Neuronal stem cell (in vitro differentiated cells): ENCODE measurements around the gene SOX13.
A peak's percentile ranks its signal among the peaks of the same experiment; 100 is the strongest.

Experiments
- DNase-seq: peaks from one replicate; pipeline ENCODE4 v3.0.0-alpha.2; 2013; ENCODE audit warnings: low spot score
- H2AFZ ChIP-seq: one replicate; pipeline ENCODE4 v1.6.1; 2013; ENCODE audit warnings: mild to moderate bottlenecking, low read length, inconsistent platforms
- H2AK5ac ChIP-seq: 2 replicates; pipeline ENCODE4 v1.6.1; 2013; ENCODE audit warnings: low read depth, mild to moderate bottlenecking, inconsistent platforms, low read length, moderate library complexity, mixed read lengths
- H2BK120ac ChIP-seq: 2 replicates; pipeline ENCODE4 v1.6.1; 2013; ENCODE audit warnings: low read depth, mild to moderate bottlenecking, inconsistent platforms, low read length, moderate library complexity, mixed read lengths
- H2BK12ac ChIP-seq: one replicate; pipeline ENCODE4 v1.6.1; 2013; ENCODE audit warnings: low read length, inconsistent platforms
- H2BK15ac ChIP-seq: 2 replicates; pipeline ENCODE4 v1.6.1; 2013; ENCODE audit warnings: mild to moderate bottlenecking, low read length, inconsistent platforms, mixed read lengths
- H2BK5ac ChIP-seq: one replicate; pipeline ENCODE4 v1.6.1; 2013; ENCODE audit warnings: inconsistent platforms, mild to moderate bottlenecking, low read length, moderate library complexity
- H3K14ac ChIP-seq: one replicate; pipeline ENCODE4 v1.6.1; 2013; ENCODE audit warnings: low read length, inconsistent platforms
- H3K18ac ChIP-seq: 2 replicates; pipeline ENCODE4 v1.6.1; 2013; ENCODE audit warnings: low read length, inconsistent platforms
- H3K23ac ChIP-seq: 2 replicates; pipeline ENCODE4 v1.6.1; 2013; ENCODE audit warnings: low read depth, mild to moderate bottlenecking, mixed read lengths, low read length, inconsistent platforms; ENCODE audit not compliant: poor library complexity
- H3K27ac ChIP-seq: replicated peaks from 3 replicates; pipeline ENCODE4 v1.5.1; 2013; ENCODE audit warnings: low read length, inconsistent platforms
- H3K27me3 ChIP-seq, 3 experiments: 2 replicates each; pipeline ENCODE4 v1.6.1; 2013; ENCODE audit warnings: low read length in 3 of 3, mild to moderate bottlenecking in 2 of 3, inconsistent platforms in 1 of 3, low read depth in 1 of 3, mixed read lengths in 1 of 3, moderate library complexity in 1 of 3; ENCODE audit not compliant: control insufficient read depth in 3 of 3, insufficient read depth in 3 of 3
- H3K36me3 ChIP-seq, 2 donors: replicated peaks in 1 of 2; 2 replicates each; pipeline ENCODE4 v1.6.1; 2013; ENCODE audit warnings: low read length in 2 of 2; ENCODE audit not compliant: control insufficient read depth in 2 of 2, insufficient read depth in 2 of 2
- H3K4ac ChIP-seq: 2 replicates; pipeline ENCODE4 v1.6.1; 2013; ENCODE audit warnings: inconsistent platforms, mild to moderate bottlenecking, low read length, moderate library complexity
- H3K4me1 ChIP-seq, 2 donors: 1 replicate in 1 of 2; 2 replicates in 1 of 2; pipeline ENCODE4 v1.6.1; 2013; ENCODE audit warnings: low read length in 2 of 2, low read depth in 1 of 2; ENCODE audit not compliant: control insufficient read depth in 2 of 2, insufficient read depth in 1 of 2
- H3K4me2 ChIP-seq: one replicate; pipeline ENCODE4 v1.6.1; 2013; ENCODE audit warnings: mild to moderate bottlenecking, low read length, inconsistent platforms; ENCODE audit not compliant: insufficient read depth, poor library complexity, severe bottlenecking
- H3K4me3 ChIP-seq, 2 donors: 2 replicates each; pipeline ENCODE4 v1.5.1; 2013; ENCODE audit warnings: low read length in 2 of 2, mild to moderate bottlenecking in 2 of 2, inconsistent platforms in 1 of 2, moderate library complexity in 1 of 2
- H3K79me1 ChIP-seq: one replicate; pipeline ENCODE4 v1.6.1; 2013; ENCODE audit warnings: low read depth, mild to moderate bottlenecking, inconsistent platforms, low read length, moderate library complexity
- H3K9ac ChIP-seq: one replicate; pipeline ENCODE4 v1.6.1; 2013; ENCODE audit warnings: mild to moderate bottlenecking, low read depth, low read length, inconsistent platforms; ENCODE audit not compliant: poor library complexity
- H3K9me3 ChIP-seq, 2 donors: replicated peaks in 1 of 2; 2 replicates each; pipeline versions ENCODE3 to v1.6.1; 2013; ENCODE audit warnings: low read length in 2 of 2, mild to moderate bottlenecking in 2 of 2, inconsistent platforms in 1 of 2, low read depth in 1 of 2, mixed read lengths in 1 of 2, moderate library complexity in 1 of 2; ENCODE audit not compliant: control insufficient read depth in 2 of 2, insufficient read depth in 1 of 2
- H4K8ac ChIP-seq: one replicate; pipeline ENCODE4 v1.6.1; 2013; ENCODE audit warnings: low read depth, mild to moderate bottlenecking, inconsistent platforms, low read length, moderate library complexity
- H4K91ac ChIP-seq: one replicate; pipeline ENCODE4 v1.6.1; 2013; ENCODE audit warnings: low read length, low read depth, mild to moderate bottlenecking, inconsistent platforms; ENCODE audit not compliant: poor library complexity
- WGBS, 2 donors: extraction: QIAGEN DNeasy Blood & Tissue Kit; methylation state at CpG; one replicate each; pipeline ENCODE4 v1.1.7; 2013; ENCODE audit warnings: missing lambda C conversion rate in 2 of 2, mixed read lengths in 1 of 2; ENCODE audit not compliant: insufficient read length in 2 of 2, insufficient replicate concordance in 1 of 2; ENCODE audit errors: extremely low coverage in 2 of 2; 5-methylcytosine and 5-hydroxymethylcytosine counted together

The SOX13 gene

DNA sequence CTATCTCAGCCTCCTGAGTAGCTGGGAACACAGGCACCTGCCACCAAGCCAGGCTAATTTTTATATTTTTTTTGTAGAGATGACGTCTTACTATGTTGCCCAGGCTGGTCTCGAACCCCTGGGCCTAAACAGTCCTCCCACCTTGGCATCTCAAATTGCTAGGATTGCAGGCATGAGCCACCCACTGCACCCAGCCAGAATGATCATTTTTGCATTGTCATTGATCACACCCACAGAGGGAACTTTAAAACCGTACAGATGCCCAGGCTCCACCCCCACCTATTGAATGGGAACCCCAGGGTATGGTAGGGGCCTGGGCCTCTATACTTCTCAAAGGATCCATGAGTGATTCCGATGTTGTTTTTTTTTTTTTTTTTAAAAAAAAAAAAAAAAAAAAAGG, 42.2 kb downstream of the SOX13 start:
- H2BK120ac ChIP-seq, result no peak overlapping the region
- no peak for DNase-seq
- H3K4me2 ChIP-seq, result no peak overlapping the region
- H4K8ac ChIP-seq, result no peak overlapping the region
- H3K4me3 ChIP-seq, result no peak overlapping the region
- H2AFZ ChIP-seq, result no peak overlapping the region
- no peak overlapping the region for H3K23ac ChIP-seq
- peaks cover 10 to 72% of the 10 kb centered on the region in 2 donors for H3K36me3 ChIP-seq
- H2BK12ac ChIP-seq, result no peak overlapping the region
- no peak overlapping the region for H2BK5ac ChIP-seq
- whole genome bisulfite sequencing, 2 donors, result no CpG with 5 or more reads among the region's 4 CpGs
- no peak overlapping the region for H4K91ac ChIP-seq
- H3K79me1 ChIP-seq, result peaks cover 5% of the 10 kb centered on the region
- H2BK15ac ChIP-seq, result no peak overlapping the region
- H3K4me1 ChIP-seq, result peaks cover 2 to 4% of the 10 kb centered on the region in 2 donors
- H3K9me3 ChIP-seq, result peaks cover 0 to 10% of the 10 kb centered on the region in 2 donors
- no peak overlapping the region for H2AK5ac ChIP-seq
- H3K27ac ChIP-seq, result no peak overlapping the region
- H3K4ac ChIP-seq, result no peak overlapping the region
- no peak overlapping the region for H3K14ac ChIP-seq
- no peak overlapping the region for H3K18ac ChIP-seq
- peaks cover 0 to 5% (median 0%) of the 10 kb centered on the region in 3 experiments for H3K27me3 ChIP-seq
- no peak overlapping the region for H3K9ac ChIP-seq

DNA sequence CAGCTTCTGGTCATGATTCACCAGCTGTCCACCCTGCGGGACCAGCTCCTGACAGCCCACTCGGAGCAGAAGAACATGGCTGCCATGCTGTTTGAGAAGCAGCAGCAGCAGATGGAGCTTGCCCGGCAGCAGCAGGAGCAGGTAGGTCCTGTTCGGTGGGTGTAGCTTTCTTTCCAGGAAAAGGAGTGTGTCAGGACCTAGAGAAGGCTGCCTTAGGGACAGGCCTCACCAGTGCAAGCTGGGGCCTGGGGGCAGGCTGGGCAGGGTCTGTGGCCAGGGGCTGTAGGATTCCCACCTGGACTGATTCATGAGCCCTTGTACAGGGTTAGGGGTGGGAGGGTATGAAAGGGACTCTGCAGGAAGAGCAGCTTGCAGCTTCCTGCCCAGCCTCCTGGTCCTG, 43.6 kb downstream of the SOX13 start:
- Histone ChIP-seq H4K91ac (no peak overlapping the region), H3K36me3 (peaks cover 10 to 82% of the 10 kb centered on the region in 2 donors), H3K14ac (no peak overlapping the region), H3K9me3 (peaks cover 0 to 10% of the 10 kb centered on the region in 2 donors), H3K4me2 (no peak overlapping the region), H2BK5ac (no peak overlapping the region), H2BK15ac (no peak overlapping the region), H3K23ac (no peak overlapping the region), H3K9ac (peak overlapping the region; percentile 32), H3K18ac (no peak overlapping the region), H3K4me3 (peak overlapping the region in 1 of 2 donors; percentile 30), H3K27ac (no peak overlapping the region), H2BK12ac (no peak overlapping the region), H3K4me1 (peaks cover 0 to 4% of the 10 kb centered on the region in 2 donors), H2AK5ac (no peak overlapping the region), H3K79me1 (peaks cover 3% of the 10 kb centered on the region), H3K4ac (no peak overlapping the region), H3K27me3 (no peaks in the 10 kb centered on the region), H2BK120ac (no peak overlapping the region), H4K8ac (no peak overlapping the region), H2AFZ (no peak overlapping the region)
- no CpG with 5 or more reads among the region's 4 CpGs for WGBS, 2 donors
- no peak for DNase-seq

DNA sequence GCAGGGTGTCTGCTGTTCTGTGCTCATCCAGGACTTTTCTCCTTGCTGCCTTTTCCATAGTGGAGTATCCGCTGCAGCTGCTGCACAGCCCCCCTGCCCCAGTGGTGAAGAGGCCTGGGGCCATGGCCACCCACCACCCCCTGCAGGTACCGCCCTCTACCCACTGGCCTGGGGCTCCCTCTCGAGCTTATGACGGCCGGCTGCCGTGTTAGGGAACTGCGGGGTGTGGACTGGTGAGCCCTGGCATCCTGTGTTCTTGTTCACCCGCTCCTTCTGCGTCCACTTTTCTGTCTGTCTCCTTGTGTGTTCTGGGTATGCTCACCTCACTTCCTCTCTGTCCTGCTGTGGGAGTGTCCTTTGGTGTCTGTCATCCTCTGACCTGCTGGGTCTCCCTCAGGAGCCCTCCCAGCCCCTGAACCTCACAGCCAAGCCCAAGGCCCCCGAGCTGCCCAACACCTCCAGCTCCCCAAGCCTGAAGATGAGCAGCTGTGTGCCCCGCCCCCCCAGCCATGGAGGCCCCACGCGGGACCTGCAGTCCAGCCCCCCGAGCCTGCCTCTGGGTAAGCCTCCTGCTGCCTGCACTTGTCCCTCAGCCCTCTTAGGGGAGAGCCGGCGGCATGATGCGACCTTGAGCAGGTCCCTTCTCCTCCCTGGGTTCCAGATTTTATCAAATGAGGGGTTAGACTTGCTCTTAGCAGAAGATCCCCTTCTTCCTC, 49.1 kb downstream of the SOX13 start:
- no peak overlapping the region for H3K9ac ChIP-seq
- no peak overlapping the region for H3K4ac ChIP-seq

DNA sequence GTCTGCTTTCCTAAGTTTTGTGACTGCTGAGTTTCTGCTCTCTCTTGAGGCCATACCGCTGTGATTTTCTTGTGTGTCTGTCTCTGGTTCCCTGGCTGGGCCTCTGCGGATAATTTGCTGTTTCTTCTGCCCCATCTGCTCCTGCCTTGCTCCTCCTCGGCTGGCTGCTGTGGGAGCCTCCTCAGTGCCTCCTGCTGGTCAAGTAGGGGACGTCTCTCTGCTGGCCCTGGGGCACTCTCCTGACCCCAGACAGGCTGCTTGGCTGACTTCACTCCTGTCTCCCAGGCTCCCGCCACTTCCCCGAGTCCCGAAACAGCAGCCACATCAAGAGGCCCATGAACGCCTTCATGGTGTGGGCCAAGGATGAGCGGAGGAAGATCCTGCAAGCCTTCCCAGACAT, 50.5 kb downstream of the SOX13 start:
- Histone ChIP-seq H2AK5ac (peak overlapping the region; percentile 34), H3K4me1 (peaks cover 4 to 10% of the 10 kb centered on the region in 2 donors), H3K4ac (no peak overlapping the region), H4K8ac (no peak overlapping the region), H3K4me2 (no peak overlapping the region), H3K36me3 (peaks cover 37 to 93% of the 10 kb centered on the region in 2 donors), H3K4me3 (no peak overlapping the region), H3K79me1 (peaks cover 3% of the 10 kb centered on the region), H4K91ac (no peak overlapping the region), H2BK15ac (no peak overlapping the region), H3K27me3 (no peaks in the 10 kb centered on the region), H2BK5ac (no peak overlapping the region), H2BK120ac (no peak overlapping the region), H3K9me3 (no peaks in the 10 kb centered on the region), H3K27ac (no peak overlapping the region), H3K9ac (no peak overlapping the region), H3K14ac (no peak overlapping the region), H2BK12ac (no peak overlapping the region), H3K18ac (no peak overlapping the region), H2AFZ (no peak overlapping the region), H3K23ac (peak overlapping the region; percentile 36)
- DNase-seq, result no peak
- no CpG with 5 or more reads among the region's 9 CpGs for WGBS, 2 donors

More for the DNA sequence above, 49.1 kb downstream of the SOX13 start:
- H2AFZ ChIP-seq, result no peak overlapping the region
- no peak overlapping the region for H3K18ac ChIP-seq
- H3K9me3 ChIP-seq, result no peaks in the 10 kb centered on the region
- H3K14ac ChIP-seq, result no peak overlapping the region
- H2BK5ac ChIP-seq, result no peak overlapping the region
- no peak overlapping the region for H2BK15ac ChIP-seq
- H3K79me1 ChIP-seq, result peaks cover 3% of the 10 kb centered on the region
- no peak overlapping the region for H2BK12ac ChIP-seq
- no peak overlapping the region for H4K8ac ChIP-seq
- no peak overlapping the region for H2AK5ac ChIP-seq
- no peak overlapping the region for H3K27ac ChIP-seq
- H3K4me2 ChIP-seq, result no peak overlapping the region
- no peak for DNase-seq
- no peak overlapping the region for H3K4me3 ChIP-seq
- H3K36me3 ChIP-seq, result peaks cover 39 to 94% of the 10 kb centered on the region in 2 donors
- no peaks in the 10 kb centered on the region for H3K27me3 ChIP-seq
- H4K91ac ChIP-seq, result no peak overlapping the region
- peaks cover 4 to 7% of the 10 kb centered on the region in 2 donors for H3K4me1 ChIP-seq
- no CpG with 5 or more reads among the region's 17 CpGs for WGBS, 2 donors
- no peak overlapping the region for H3K23ac ChIP-seq
- H2BK120ac ChIP-seq, result no peak overlapping the region
